Right forelimb (tissue), 1 donor: ENCODE data around the gene HOXB5.

Source experiments
- DNase-seq: peaks from one replicate; pipeline ENCODE4 v3.0.0-alpha.2; 2018

The HOXB5 gene

DNA sequence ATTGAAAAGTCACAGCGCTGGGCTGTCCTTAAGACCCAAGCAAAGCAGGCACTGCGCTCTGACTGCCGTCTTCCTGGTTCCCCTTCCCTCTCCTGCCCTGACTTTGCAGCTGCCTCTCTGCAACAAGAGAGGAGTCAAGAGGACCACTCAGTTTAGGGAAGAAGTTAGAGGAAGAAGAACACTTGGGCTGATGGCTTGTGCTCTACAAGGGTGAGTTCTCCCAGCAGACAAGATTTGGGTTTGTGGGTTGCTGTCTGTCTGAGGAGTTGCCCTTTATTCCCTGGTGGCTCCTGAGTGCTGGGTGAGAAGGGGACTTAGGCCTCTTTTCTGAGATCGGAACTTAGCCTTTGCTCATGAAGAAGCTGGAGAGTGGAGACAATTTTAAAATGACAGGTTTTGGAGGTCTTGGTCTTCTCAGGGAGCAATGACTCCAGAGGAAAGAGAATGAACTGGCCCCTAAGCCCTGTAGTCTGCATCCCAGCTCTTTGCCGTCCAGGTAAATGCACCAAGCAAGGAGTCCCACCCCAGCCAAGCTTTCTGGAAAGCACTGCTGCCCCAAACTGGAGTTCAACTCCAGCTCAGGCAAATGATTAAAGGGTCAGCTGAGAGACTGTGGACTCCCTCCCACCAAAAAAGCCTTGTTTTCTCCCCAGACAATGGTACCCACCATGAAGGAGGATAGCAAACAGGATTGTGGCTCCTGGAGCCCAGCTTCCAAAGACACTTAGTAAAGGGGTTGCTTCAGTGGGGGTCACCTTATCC is 35.3 kb upstream of the HOXB5 start:
- DNase-seq, result no peak

DNA sequence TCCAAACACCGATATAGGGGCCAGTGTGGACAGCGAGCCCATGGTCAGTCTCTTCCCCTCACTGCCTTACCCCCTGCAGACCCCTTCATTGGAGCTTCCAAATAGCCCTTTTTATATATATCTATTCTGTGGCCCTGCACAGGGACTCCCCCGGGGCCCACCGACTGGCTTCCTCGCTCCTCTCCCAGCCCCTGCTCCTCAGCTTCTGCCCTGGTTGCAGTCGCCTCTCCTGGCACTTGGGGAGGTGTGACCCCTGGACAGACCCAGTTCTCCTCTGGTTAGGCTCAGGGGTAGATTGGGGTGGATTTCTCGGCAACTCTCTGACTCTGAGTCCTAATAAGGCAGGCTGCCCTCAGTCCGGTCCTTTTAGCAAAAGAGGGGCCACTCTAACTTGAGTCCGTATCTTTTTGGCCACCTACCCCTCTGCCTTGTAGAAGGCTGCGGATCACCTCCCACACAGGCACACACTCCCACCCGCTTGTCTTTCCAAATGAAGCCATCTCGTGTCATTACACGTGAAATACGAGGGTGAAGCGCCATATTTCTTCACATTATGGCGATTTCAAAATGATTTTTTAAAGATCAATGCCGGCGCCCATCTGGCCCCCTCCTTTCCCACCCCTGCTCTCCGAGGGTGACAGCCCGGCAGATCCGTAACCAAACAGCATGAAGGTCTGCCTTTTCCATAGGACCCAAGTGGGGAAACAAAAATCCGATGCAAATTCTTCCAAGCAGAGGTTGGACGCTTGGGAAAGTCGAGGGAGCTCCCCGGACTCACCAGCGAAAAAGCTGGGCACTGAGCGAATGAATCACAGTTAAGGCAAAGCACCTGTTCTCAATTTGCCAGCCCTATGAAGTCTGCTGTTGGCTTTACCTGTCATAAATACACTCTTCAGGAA is 34.3 kb upstream of the HOXB5 start:
- DNase-seq, result no peak

- no peak for DNase-seq
These were observed 33.6 kb upstream of the HOXB5 start for GRCh38 chr17:48627118-48627597.

DNA sequence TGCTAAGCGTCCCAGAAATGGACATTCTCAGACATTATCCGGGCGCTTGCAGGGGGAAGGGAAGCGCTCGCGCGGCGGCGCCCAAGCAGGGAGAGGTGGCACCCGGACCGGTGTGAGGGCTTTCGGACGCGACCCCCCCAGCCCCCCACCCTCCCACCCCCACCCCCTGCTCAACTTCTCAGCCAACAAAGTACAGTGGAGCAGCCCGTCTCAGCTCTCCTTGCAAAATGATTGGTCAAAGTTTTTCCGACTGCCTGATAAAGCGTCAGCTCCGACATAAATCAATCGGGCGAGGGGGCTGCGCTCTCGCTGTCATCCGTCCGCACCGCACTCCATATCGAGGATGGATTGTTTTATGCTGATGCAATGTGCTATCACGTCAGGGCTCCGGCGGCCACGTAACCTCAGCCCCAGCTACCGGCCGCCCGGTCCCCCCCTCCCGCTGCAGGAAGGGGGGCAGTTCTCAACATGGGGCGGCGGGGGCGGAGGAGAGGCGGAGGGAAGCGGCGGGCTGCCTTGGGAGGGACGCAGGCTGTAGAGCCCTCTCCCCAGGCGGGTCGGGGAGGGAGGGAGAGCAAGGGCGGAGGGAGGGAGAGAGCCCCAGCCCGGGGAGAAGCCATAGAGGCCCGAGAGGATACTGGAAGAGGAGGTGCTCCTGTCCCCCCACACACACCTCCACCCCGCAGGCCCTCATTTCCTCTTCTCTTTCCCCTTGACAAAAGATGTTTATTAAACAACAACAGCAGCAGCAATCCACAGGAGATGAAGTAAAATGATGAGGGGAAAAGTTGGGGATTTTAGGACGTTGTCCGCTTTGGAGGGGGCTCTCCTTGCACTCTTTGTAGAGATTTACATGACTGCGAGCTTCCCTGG is 32.9 kb upstream of the HOXB5 start, which contains the start of gene HOXB9:
Gene HOXB9 (minus strand): TSS at position 114 of the 873 bp plus-strand sequence. CDS start 89 bp downstream, at position 25.
- no peak for DNase-seq

DNA sequence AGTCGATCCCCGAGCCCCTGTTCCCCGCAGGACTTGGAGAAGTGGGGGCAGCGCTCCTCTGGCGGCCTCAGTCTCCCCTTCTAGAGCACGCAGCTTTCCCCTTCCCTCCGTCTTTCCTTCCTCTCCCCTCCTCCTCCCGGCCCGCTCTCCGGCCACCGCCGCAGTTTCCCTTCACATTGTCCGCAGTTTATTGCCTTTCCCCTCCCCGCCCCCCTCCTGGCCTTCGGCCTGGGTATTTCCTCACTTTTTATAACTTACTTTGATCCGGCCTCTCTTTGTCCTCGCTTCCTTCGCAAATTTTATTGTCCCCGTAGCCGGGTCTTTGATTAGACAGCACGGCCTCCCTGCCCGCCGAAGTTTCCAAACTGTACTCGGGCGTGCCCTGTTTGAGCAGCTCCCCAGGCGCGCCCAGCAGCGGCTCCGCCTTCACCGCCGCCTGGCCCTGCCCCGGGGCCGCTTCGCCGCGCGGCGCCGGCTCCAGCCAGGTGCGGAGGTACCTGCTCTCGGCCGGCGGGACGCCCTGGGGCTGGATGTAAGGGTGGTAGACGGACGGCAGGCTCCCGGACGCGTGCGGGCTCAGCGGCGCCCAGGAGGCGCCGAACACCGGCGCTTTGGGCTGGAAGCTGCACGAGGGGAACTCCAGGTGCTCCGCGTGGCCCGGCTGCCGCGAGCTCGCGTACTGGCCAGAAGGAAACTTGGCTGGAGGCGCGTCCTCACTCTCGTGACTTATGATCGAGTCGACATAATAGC is 32.1 kb upstream of the HOXB5 start:
- DNase-seq, result no peak

- no peak for DNase-seq
These were observed 31.2 kb upstream of the HOXB5 start for GRCh38 chr17:48624544-48625494.

DNA sequence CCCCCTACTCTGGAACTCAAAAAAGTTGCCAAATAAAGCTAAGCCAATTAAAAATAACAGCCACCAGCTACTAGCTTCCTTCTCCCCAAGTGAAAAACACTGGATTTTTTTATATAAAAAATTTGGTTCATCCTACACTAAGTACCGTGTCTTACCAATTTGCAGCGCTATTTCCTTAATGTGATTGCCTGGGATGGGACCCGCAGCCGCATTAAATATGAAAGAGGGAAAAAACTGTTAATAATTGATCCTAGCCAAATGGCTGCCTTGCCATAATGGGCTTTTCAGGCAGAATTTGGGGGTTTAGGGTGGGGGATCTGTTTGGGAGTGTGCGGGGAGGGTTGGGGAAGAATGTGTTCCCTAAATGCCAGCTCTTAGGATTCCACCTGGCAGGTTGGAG is 30.5 kb upstream of the HOXB5 start:
- no peak for DNase-seq

DNA sequence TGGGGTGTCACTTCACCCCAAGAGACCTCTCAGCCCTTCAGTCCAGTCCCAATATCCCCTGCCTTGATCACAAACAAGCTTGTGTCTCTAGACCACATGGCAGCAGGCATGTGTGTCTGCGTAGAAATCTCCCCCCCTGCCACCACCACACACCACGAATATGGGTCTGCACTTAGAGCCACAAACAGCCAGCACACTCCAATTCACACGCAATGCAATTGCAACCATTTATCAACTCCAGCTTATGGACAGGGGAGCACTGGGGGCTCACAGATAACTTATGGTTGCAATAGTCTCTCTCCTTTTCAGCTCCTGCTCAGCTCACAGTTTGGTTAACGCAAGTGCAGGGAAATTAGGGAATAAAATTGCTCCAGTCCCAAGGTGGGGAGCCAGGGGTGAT is 30.0 kb upstream of the HOXB5 start:
- no peak for DNase-seq

DNA sequence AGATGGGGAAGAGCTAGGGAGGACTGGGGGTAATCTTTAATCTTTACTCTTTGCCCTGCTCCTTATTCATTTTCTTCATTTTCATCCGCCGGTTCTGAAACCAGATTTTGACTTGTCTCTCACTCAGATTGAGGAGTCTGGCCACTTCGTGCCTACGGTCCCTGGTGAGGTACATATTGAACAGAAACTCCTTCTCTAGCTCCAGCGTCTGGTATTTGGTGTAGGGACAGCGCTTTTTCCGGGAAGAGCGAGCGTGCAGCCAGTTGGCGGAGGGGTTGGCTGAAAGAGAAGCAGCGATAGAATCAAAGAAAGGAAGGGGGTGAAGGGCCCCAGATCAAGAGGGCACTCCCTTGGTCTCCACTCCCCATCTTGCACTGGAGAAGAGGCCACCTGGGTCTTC is 29.3 kb upstream of the HOXB5 start:
- no peak for DNase-seq

DNA sequence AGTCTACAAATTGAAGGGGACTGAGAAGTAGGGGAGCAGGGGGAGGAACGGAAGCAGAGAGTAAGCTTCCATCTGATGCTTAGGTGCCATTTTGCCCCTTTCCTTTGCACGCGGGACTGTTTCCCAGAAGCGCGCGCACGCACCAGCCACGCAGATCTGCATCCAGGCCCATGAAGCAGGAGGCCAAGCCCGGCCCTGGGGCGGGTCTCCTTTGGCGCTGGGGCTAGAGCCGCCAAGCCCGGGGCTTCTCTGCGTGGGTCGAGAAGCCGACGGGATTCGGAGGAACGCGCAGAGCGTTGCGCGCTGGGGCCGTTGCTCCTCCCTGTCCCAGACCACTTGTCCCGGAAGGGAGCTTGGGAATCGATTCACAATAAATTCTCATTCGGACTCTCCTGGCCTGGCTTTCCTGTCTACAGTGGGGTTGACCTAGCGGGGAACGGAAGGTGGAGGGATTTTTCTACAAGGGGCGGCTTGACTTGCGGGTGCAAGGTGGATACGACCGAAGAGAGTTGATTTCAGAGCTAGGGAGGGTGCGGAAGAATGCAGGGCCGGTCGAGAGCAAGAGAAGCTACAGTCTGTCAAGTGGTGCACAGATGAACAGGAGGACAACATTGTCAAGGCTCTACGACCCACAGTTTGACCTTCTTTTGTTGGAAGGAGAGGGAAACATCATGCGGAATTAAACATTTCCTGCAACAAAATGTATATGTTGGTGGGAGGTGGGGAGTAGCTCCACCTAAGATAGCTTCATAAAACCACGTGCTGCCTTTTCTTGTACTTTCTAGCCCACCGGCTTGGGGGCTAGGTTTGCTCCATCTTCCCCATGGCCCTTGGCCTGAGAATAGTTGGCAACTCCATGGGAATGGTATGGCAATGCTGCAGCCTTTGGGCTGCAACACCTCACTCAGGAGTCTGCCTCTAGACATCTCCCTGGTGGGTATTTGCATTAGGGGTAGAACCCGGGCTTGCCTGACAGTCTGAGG is 28.1 kb upstream of the HOXB5 start:
- DNase-seq, result no peak

- DNase-seq, result no peak
These were observed 27.0 kb upstream of the HOXB5 start for GRCh38 chr17:48620461-48621139.

DNA sequence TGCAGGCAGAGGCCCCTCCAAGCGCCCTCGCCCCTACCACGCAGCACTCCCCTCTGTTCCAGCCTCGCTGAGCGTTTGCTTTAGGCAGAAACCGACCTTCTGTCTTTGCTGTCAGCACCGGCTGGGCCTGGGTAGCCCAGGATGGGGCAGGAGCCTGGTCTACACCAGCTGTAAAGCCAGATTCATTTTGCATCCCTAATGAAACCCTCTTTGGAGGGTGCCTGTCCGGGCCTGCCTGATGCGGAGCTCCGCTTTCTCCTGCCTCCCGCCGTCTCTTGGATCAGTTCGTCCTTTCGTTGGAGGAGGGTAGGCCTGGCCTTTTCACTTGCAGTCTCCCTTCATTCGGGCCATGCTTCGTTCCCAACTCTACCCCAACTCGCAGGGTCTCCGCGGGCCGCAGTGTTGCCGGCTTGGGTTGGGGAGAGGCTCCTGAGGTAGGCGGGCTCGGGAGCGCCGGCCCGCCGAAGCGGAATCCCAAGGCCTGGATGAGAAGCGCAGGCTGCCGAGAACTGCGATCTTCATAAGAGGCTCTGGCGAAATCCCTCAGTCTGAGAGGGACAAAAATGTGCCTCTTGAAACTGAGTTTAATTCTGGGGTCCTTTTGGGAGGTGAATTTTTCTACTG is 26.4 kb upstream of the HOXB5 start:
- DNase-seq, result no peak

GRCh38 chr17:48618256-48618896 is 24.8 kb upstream of the HOXB5 start:
- DNase-seq, result peak; percentile 92

DNA sequence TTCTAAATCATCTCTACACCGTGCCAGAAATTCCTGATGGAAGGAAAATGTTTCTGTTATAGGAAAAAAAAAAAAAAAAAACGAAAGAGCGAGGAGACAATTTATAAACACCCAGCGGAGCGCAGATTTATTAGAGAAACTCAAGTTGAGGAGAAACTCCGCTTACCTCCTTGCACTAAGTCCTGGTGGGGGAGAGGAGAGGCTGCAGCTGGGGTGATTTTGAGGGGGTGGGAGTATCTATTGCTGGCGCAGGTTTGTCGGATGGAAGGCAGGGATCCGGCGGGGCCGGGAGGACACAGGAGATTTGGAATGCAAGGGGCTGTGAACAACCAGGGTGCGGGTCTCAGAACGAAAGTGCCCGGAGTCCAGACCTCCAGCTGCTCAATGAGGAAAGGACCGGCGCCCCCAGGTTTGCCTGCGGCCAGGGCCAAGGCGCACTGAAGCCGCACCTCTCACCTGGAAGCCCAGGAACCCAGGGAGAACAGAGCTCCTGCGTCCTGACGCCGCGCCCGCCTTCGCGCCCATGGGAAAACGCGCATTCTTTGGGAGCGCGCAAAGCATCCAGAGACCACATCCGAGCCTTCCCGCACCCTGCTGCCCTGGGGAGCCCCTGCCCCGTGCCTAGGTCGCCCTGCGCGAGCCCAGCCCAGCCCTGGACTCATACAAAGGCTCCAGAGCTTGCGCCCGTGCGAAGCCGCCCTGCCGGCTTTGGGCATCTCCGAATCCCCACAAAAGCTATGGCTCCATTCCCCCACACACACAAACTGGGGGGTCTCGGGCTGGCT is 24.1 kb upstream of the HOXB5 start:
- DNase-seq, result no peak

DNA sequence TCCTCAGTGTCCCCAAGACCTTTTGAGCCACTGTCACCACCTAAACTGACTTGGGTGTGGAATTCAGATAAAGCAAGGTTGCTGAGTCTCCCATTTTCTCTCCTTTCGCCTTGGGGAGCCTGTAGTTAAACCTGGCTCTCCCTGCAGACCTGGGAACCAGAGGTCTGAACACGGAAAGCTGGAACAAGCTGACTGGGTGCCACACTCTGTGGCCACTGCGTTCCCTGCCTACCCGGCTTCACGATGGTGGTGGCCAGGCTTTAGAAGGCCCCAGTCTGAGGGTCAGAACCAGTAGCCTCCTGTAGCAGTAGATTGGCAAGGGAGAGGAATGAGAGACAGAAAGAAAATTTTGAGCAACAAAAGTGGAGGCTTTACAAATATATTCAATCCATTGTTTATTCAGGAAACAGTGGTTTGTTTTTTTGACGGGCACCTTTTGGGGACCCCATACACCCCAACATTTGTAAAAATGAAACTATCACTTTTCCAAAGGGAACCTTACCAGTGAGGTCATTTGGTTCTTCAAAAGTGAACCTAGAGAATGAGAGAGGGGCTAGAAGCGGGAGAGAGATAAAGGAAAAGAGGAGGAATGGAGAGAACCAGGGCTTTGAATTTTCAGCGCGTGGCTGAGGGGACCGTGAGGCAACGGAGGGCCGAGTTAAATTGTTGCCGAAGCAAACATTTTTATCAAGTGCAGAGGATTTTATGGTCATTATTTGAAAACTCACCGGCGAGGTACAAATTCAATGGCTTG is 23.3 kb upstream of the HOXB5 start:
- DNase-seq, result no peak

DNA sequence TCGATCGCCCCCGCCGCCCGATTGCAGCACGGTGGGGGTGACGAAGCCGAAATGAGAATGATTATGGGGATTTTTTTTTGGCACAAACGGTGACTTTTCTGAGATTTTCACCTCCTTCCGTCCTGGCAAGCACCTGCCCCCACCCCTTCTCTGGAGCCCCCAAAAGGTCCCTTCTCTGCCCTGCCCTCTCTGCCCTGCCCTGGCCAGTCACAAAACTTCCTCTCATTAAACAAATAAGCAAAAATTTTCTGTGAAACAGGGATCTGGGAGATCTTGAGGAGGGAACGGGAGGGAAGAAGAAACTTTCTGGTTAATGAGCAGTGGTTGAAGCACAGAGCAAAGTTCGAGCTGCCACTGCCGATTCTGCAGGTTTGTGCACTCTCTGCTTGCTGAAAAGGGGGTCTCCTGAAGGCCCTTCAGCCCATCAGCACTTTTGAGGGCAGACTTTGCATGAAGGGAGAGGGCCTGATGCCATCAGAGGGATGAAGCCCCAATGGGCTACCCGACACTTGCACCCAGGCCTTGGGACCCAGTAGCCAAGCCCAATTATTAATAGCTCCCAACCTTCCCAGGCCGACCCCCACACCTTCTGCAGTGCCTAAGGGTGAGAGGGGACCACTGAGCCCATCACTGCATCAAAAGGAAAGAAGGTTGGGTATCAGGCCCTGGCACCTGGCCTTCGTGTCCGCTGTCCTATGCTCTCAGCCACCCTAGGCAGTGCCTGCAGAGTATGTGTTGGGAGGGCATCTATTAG is 22.6 kb upstream of the HOXB5 start:
- no peak for DNase-seq
